Spleen (tissue), 11 donors: ENCODE measurements around the gene CDON. TPM values are rescaled to one million over a fixed set of nuclear protein-coding genes. Genes with fewer than 3 reads are reported as not detected.

Experiments
- DNase-seq: peaks from one replicate; pipeline ENCODE4 v3.0.0-alpha.2; 2020
- H3K27ac ChIP-seq, 8 donors: fragments of 200-600 bp; sonication (generic) in 7 of 8; 1 replicate in 4 of 8; 2 replicates in 4 of 8; pipeline versions ENCODE4 v1.5.0 to v1.8.0; 2016 to 2021; ENCODE audit warnings: inconsistent platforms in 4 of 8, mild to moderate bottlenecking in 4 of 8, moderate library complexity in 1 of 8
- H3K27me3 ChIP-seq, 7 donors: fragments of 200-600 bp; sonication (generic) in 6 of 7; replicated peaks in 1 of 7; 1 replicate in 4 of 7; 2 replicates in 3 of 7; pipeline versions ENCODE4 v1.5.0 to v1.8.0; 2016 to 2021; ENCODE audit warnings: inconsistent platforms in 3 of 7, mild to moderate bottlenecking in 1 of 7
- H3K36me3 ChIP-seq, 6 donors: fragments of 200-600 bp; sonication (generic) in 5 of 6; 1 replicate in 4 of 6; 2 replicates in 2 of 6; pipeline versions ENCODE4 v1.5.0 to v1.8.0; 2016 to 2021; ENCODE audit warnings: inconsistent platforms in 2 of 6
- H3K4me1 ChIP-seq, 6 donors: fragments of 200-600 bp; sonication (generic) in 5 of 6; 1 replicate in 3 of 6; 2 replicates in 3 of 6; pipeline versions ENCODE4 v1.5.0 to v1.8.0; 2016 to 2021; ENCODE audit warnings: inconsistent platforms in 3 of 6
- H3K4me3 ChIP-seq, 8 donors: fragments of 200-600 bp; sonication (generic) in 7 of 8; 1 replicate in 4 of 8; 2 replicates in 4 of 8; pipeline versions ENCODE4 v1.5.0 to v1.8.0; 2016 to 2021; ENCODE audit warnings: inconsistent platforms in 4 of 8, mild to moderate bottlenecking in 4 of 8, moderate library complexity in 2 of 8
- H3K9me3 ChIP-seq, 8 donors: fragments of 200-600 bp; sonication (generic) in 7 of 8; 1 replicate in 4 of 8; 2 replicates in 4 of 8; pipeline versions ENCODE4 v1.5.0 to v1.8.0; 2016 to 2021; ENCODE audit warnings: inconsistent platforms in 4 of 8
- CTCF ChIP-seq, 11 experiments: fragments of 200-600 bp in 7 of 11; fragments of 450-650 bp in 4 of 11; sonication (generic) in 4 of 11; IDR thresholded peaks in 8 of 11; conservative IDR thresholded peaks in 3 of 11; 1 replicate in 7 of 11; 2 replicates in 4 of 11; pipeline versions ENCODE4 v1.4.0 to v1.8.0; 2016 to 2021; ENCODE audit warnings: antibody characterized with exemption in 11 of 11, inconsistent platforms in 4 of 11, mild to moderate bottlenecking in 1 of 11
- POLR2A ChIP-seq, 3 donors: fragments of 450-650 bp; IDR thresholded peaks; one replicate each; pipeline ENCODE4 v1.5.1; 2017; ENCODE audit warnings: antibody characterized with exemption in 3 of 3, mild to moderate bottlenecking in 1 of 3
- POLR2AphosphoS5 ChIP-seq, 3 donors: sonication (generic); formaldehyde crosslinking; IDR thresholded peaks; one replicate each; pipeline ENCODE4 v1.5.1; 2017; ENCODE audit warnings: antibody characterized with exemption in 3 of 3
- WGBS, 5 donors: extraction: QIAGEN DNeasy Blood & Tissue Kit in 3 of 5; methylation state at CpG; one replicate each; pipeline versions ENCODE4 v1.1.5 to v1.1.7; 2013 to 2018; 5-methylcytosine and 5-hydroxymethylcytosine counted together
- intact Hi-C: fragments of 100-400 bp; cut with DNase I; formaldehyde crosslinking; loops from one replicate; pipeline ENCODE4 v1.15.0; 2023; ENCODE audit warnings: low total_unique reads
- polyA plus RNA-seq, 3 donors: library from polyadenylated mRNA; stranded (reverse); fragments of 200-250 nt; gene quantifications; one replicate each; pipeline ENCODE4 v1.2.1, GENCODE V29; 2013
- total RNA-seq, 7 donors: library from RNA; depleted of rRNA in 3 of 7; stranded (reverse); fragments of >200 nt in 3 of 7; fragmentation: NEBNext Ultra II Directional in 4 of 7; extraction: Animal tissue kit (Norgen Biotek cat#: 25700) in 4 of 7; gene quantifications; one replicate each; pipeline versions ENCODE4 v1.1.0 to v1.2.1, GENCODE V29; 2016 to 2021
- donor health status: healthy with polysubstance abuse.
- donor health status: DM: no; HTN: no; CAD: no; lungs with moderate emphysema.
- donor health status: DM: no; HTN: no; CAD: no.
- donor health status: Bipolar disorder and iron deficiency.
- donor health status: healthy.
- donor health status: DM: no; HTN: no; CAD: no.
- donor health status: DM: yes; HTN: yes; CAD: no.

CDON gene
- total and polyA plus RNA-seq, 10 donors, result 0.30 to 5.3 (median 2.3) TPM

- no peaks in the 10 kb centered on the region for H3K4me1 ChIP-seq
- H3K27me3 ChIP-seq, result no peaks in the 10 kb centered on the region
- no peaks in the 10 kb centered on the region for H3K9me3 ChIP-seq
- no peaks in the 10 kb centered on the region for H3K36me3 ChIP-seq
- no peak for DNase-seq
- 84 to 94% (median 88%) methylated on average over 3 of the region's 3 CpGs for WGBS, 5 donors
- TF ChIP-seq POLR2A (IDR thresholded peaks at IDR 0.05) (no peak), POLR2AphosphoS5 (IDR thresholded peaks at IDR 0.05) (no peak), CTCF (IDR thresholded peaks at IDR 0.05 in 8 of 11, conservative IDR thresholded peaks at IDR 0.05 in 3 of 11) (no peak)
- H3K27ac ChIP-seq, result no peak overlapping the region
- intact Hi-C loops, result no loop called here
- H3K4me3 ChIP-seq, result no peak overlapping the region
Measured at GRCh38 chr11:125978778-125979407, 83.8 kb downstream of the CDON start.

- no peak overlapping the region for H3K4me3 ChIP-seq
- no peaks in the 10 kb centered on the region for H3K9me3 ChIP-seq
- no peaks in the 10 kb centered on the region for H3K36me3 ChIP-seq
- H3K27ac ChIP-seq, result no peak overlapping the region
- no peak for TF ChIP-seq POLR2A (IDR thresholded peaks at IDR 0.05)
- TF ChIP-seq POLR2AphosphoS5 (IDR thresholded peaks at IDR 0.05), result no peak
- no peak for TF ChIP-seq CTCF (IDR thresholded peaks at IDR 0.05 in 8 of 11, conservative IDR thresholded peaks at IDR 0.05 in 3 of 11)
- WGBS, 5 donors, result 70 to 82% (median 79%) methylated on average over 6 of the region's 6 CpGs
- DNase-seq, result no peak
- H3K27me3 ChIP-seq, result no peaks in the 10 kb centered on the region
- intact Hi-C loops, result no loop called here
- H3K4me1 ChIP-seq, result no peaks in the 10 kb centered on the region
Measured at GRCh38 chr11:125978181-125978716, 84.4 kb downstream of the CDON start.

- H3K27me3 ChIP-seq, result peaks cover 0 to 1% (median 0%) of the 10 kb centered on the region in 7 donors
- intact Hi-C loops, result no loop called here
- no peak for TF ChIP-seq CTCF (IDR thresholded peaks at IDR 0.05 in 8 of 11, conservative IDR thresholded peaks at IDR 0.05 in 3 of 11)
- TF ChIP-seq POLR2A (IDR thresholded peaks at IDR 0.05), result no peak
- TF ChIP-seq POLR2AphosphoS5 (IDR thresholded peaks at IDR 0.05), result no peak
- H3K4me3 ChIP-seq, result no peak overlapping the region
- H3K36me3 ChIP-seq, result no peaks in the 10 kb centered on the region
- no peaks in the 10 kb centered on the region for H3K9me3 ChIP-seq
- DNase-seq, result no peak
- no peaks in the 10 kb centered on the region for H3K4me1 ChIP-seq
- WGBS, 5 donors, result 83 to 92% (median 87%) methylated on average over 3 of the region's 3 CpGs
- H3K27ac ChIP-seq, result no peak overlapping the region
Measured at GRCh38 chr11:125977333-125977732, 85.3 kb downstream of the CDON start.

GRCh38 chr11:125976156-125976555 lies 86.5 kb downstream of the CDON start:
- Histone ChIP-seq H3K9me3 (no peaks in the 10 kb centered on the region), H3K4me1 (no peaks in the 10 kb centered on the region), H3K27ac (no peak overlapping the region), H3K4me3 (no peak overlapping the region), H3K36me3 (no peaks in the 10 kb centered on the region), H3K27me3 (peaks cover 0 to 6% (median 0%) of the 10 kb centered on the region in 7 donors)
- DNase-seq, result no peak
- intact Hi-C loops, result no loop called here
- TF ChIP-seq CTCF (IDR thresholded peaks at IDR 0.05 in 8 of 11, conservative IDR thresholded peaks at IDR 0.05 in 3 of 11) (no peak), POLR2AphosphoS5 (IDR thresholded peaks at IDR 0.05) (no peak), POLR2A (IDR thresholded peaks at IDR 0.05) (no peak)
